ENCODE measurements around the gene SETD3. TPM values are rescaled to one million over a fixed set of nuclear protein-coding genes. Genes with fewer than 3 reads are reported as not detected.

The SETD3 gene
- total and polyA plus RNA-seq, 2 donors (not counting 1 experiment from before 2014, with no cell fraction given): 30.9 to 38.3 TPM

DNA sequence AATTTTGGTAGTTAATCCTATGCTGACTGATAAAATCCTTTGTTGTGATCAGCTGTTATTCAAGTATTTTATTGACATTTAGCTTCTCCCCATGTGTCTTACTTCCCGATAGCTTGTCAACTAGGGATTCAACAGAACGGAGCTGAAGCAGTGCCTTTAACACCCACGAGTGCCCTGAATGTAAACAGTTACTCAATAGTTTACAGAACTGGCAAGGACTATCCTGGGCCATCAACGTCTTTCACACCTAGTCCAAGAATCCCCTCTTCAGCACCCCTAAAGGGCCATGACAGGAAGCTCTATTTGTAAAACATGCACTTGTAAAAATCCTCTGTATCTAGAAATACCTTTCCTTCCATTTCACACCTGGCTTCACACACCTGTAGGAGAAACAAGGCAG lies 45.3 kb downstream of the SETD3 start:
- no peaks in the 10 kb centered on the region for H3K4me1 ChIP-seq (ENCODE audit: control insufficient read depth, extremely low read depth, insufficient read depth, low read length)
- no peaks in the 10 kb centered on the region for H4K20me1 ChIP-seq (ENCODE audit: control insufficient read depth, extremely low read depth, insufficient read depth, low read length)
- TF ChIP-seq, protein P1, sequence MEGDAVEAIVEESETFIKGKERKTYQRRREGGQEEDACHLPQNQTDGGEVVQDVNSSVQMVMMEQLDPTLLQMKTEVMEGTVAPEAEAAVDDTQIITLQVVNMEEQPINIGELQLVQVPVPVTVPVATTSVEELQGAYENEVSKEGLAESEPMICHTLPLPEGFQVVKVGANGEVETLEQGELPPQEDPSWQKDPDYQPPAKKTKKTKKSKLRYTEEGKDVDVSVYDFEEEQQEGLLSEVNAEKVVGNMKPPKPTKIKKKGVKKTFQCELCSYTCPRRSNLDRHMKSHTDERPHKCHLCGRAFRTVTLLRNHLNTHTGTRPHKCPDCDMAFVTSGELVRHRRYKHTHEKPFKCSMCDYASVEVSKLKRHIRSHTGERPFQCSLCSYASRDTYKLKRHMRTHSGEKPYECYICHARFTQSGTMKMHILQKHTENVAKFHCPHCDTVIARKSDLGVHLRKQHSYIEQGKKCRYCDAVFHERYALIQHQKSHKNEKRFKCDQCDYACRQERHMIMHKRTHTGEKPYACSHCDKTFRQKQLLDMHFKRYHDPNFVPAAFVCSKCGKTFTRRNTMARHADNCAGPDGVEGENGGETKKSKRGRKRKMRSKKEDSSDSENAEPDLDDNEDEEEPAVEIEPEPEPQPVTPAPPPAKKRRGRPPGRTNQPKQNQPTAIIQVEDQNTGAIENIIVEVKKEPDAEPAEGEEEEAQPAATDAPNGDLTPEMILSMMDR (conservative IDR thresholded peaks at IDR 0.05 in 1 of 2, IDR thresholded peaks at IDR 0.05 in 1 of 2; ENCODE audit: low read depth in 1 of 2, low read length in 2 of 2): no peak
- no peak for TF ChIP-seq EZH2 (IDR thresholded peaks at IDR 0.05; ENCODE audit: low read length, missing control alignments)
- DNase-seq (ENCODE audit: low read depth in 2 of 2): no peak
- no peaks in the 10 kb centered on the region for H3K9me3 ChIP-seq (ENCODE audit: control insufficient read depth, insufficient read depth, low read depth, low read length)
- no peaks in the 10 kb centered on the region for H3K79me2 ChIP-seq (ENCODE audit: control insufficient read depth, insufficient read depth, low read length)
- no peak overlapping the region for H3K4me3 ChIP-seq (replicated peaks in 1 of 4; ENCODE audit: control extremely low read depth in 1 of 4, insufficient read depth in 1 of 4, low read depth in 3 of 4, low read length in 4 of 4)
- no peak overlapping the region for H3K27ac ChIP-seq (ENCODE audit: insufficient read depth, low read length)
- no peak overlapping the region for H3K4me2 ChIP-seq (ENCODE audit: extremely low read depth, insufficient read depth, low read length)
- no peak overlapping the region for H2AFZ ChIP-seq (ENCODE audit: low read length)
- H3K36me3 ChIP-seq (ENCODE audit: control insufficient read depth, insufficient read depth, low read length): no peaks in the 10 kb centered on the region
- no peaks in the 10 kb centered on the region for H3K27me3 ChIP-seq (ENCODE audit: control insufficient read depth, insufficient read depth, low read length)
- H3K9ac ChIP-seq (ENCODE audit: insufficient read depth, low read length): no peak overlapping the region

DNA sequence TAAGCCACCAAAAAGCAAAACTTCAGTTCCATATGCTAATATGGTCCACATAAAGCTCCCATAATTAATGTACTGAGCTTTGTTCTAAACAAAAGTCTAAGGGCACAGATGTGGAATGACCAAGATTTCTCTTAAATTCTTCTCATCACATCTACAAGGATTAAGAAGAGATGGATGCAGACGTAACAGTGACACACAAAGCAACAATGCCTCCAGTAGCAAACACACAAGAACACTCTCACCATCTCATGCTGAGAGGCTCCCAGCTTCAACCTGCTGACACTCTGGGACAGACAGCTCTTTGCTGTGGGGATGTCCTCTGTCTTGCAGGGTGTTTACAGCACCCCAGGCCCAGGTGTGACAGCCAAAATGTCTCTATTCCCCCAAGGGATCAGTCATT lies 48.2 kb downstream of the SETD3 start:
- H3K36me3 ChIP-seq (ENCODE audit: control insufficient read depth, insufficient read depth, low read length): no peaks in the 10 kb centered on the region
- H3K4me2 ChIP-seq (ENCODE audit: extremely low read depth, insufficient read depth, low read length): no peak overlapping the region
- no peak overlapping the region for H3K4me3 ChIP-seq (replicated peaks in 1 of 4; ENCODE audit: control extremely low read depth in 1 of 4, insufficient read depth in 1 of 4, low read depth in 3 of 4, low read length in 4 of 4)
- H3K27ac ChIP-seq (ENCODE audit: insufficient read depth, low read length): no peak overlapping the region
- no peaks in the 10 kb centered on the region for H3K9me3 ChIP-seq (ENCODE audit: control insufficient read depth, insufficient read depth, low read depth, low read length)
- no peaks in the 10 kb centered on the region for H3K27me3 ChIP-seq (ENCODE audit: control insufficient read depth, insufficient read depth, low read length)
- H3K79me2 ChIP-seq (ENCODE audit: control insufficient read depth, insufficient read depth, low read length): no peaks in the 10 kb centered on the region
- H3K9ac ChIP-seq (ENCODE audit: insufficient read depth, low read length): no peak overlapping the region
- TF ChIP-seq, protein P1 (conservative IDR thresholded peaks at IDR 0.05 in 1 of 2, IDR thresholded peaks at IDR 0.05 in 1 of 2; ENCODE audit: low read depth in 1 of 2, low read length in 2 of 2): no peak
- TF ChIP-seq EZH2 (IDR thresholded peaks at IDR 0.05; ENCODE audit: low read length, missing control alignments): no peak
- no peak for DNase-seq (ENCODE audit: low read depth in 2 of 2)
- H3K4me1 ChIP-seq (ENCODE audit: control insufficient read depth, extremely low read depth, insufficient read depth, low read length): no peaks in the 10 kb centered on the region
- no peaks in the 10 kb centered on the region for H4K20me1 ChIP-seq (ENCODE audit: control insufficient read depth, extremely low read depth, insufficient read depth, low read length)
- H2AFZ ChIP-seq (ENCODE audit: low read length): no peak overlapping the region

DNA sequence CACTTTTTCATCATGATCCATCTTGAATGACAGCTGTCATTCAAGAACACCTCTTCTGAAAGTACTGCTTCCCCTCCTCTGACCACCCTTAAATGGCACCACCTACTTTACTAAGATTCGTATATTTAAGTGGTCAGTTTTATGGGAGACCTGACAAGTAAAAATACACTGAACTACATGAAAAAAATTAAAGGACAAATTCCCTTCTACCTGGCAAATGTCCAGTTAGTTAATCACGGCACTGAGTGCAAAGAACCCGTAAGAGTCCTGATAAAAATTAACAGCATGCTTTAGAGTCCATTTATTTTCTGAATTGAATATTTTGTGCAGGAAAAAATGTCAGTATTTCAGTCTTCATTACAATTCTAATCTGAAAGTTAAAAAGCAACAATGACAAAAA lies 48.7 kb downstream of the SETD3 start:
- Histone ChIP-seq H3K27me3 (ENCODE audit: control insufficient read depth, insufficient read depth, low read length) (no peaks in the 10 kb centered on the region), H3K9me3 (ENCODE audit: control insufficient read depth, insufficient read depth, low read depth, low read length) (no peaks in the 10 kb centered on the region), H3K27ac (ENCODE audit: insufficient read depth, low read length) (no peak overlapping the region), H3K4me1 (ENCODE audit: control insufficient read depth, extremely low read depth, insufficient read depth, low read length) (no peaks in the 10 kb centered on the region), H4K20me1 (ENCODE audit: control insufficient read depth, extremely low read depth, insufficient read depth, low read length) (no peaks in the 10 kb centered on the region), H3K9ac (ENCODE audit: insufficient read depth, low read length) (no peak overlapping the region), H3K36me3 (ENCODE audit: control insufficient read depth, insufficient read depth, low read length) (no peaks in the 10 kb centered on the region), H3K79me2 (ENCODE audit: control insufficient read depth, insufficient read depth, low read length) (no peaks in the 10 kb centered on the region), H3K4me2 (ENCODE audit: extremely low read depth, insufficient read depth, low read length) (no peak overlapping the region), H3K4me3 (replicated peaks in 1 of 4; ENCODE audit: control extremely low read depth in 1 of 4, insufficient read depth in 1 of 4, low read depth in 3 of 4, low read length in 4 of 4) (no peak overlapping the region), H2AFZ (ENCODE audit: low read length) (no peak overlapping the region)
- DNase-seq (ENCODE audit: low read depth in 2 of 2): peak in 1 of 2 donors; percentile 8
- TF ChIP-seq, protein P1 (conservative IDR thresholded peaks at IDR 0.05 in 1 of 2, IDR thresholded peaks at IDR 0.05 in 1 of 2; ENCODE audit: low read depth in 1 of 2, low read length in 2 of 2): no peak
- TF ChIP-seq EZH2 (IDR thresholded peaks at IDR 0.05; ENCODE audit: low read length, missing control alignments): no peak
